GM18909 (cell line): ENCODE results near the gene MAMDC2.

Experiments
- ATAC-seq: cut with Tn5 transposase; IDR thresholded peaks from one replicate; pipeline ENCODE4 v1.9.1; 2021; ENCODE audit warnings: mild to moderate bottlenecking; ENCODE audit not compliant: unreplicated experiment, poor library complexity

The MAMDC2 gene

GRCh38 chr9:70043689-70044489 is at the start of gene MAMDC2:
Gene MAMDC2, plus strand, starts transcription at chr9:70043848. Its CDS starts 350 bp downstream, at chr9:70044198.
- ATAC-seq, result no peak

- ATAC-seq, result no peak
Measured at GRCh38 chr9:69995846-69996245, 47.8 kb upstream of the MAMDC2 start.

GRCh38 chr9:69996967-69997366 is 46.7 kb upstream of the MAMDC2 start:
- no peak for ATAC-seq

GRCh38 chr9:69997524-69997923 is 46.1 kb upstream of the MAMDC2 start:
- ATAC-seq, result no peak

- no peak for ATAC-seq
Measured at GRCh38 chr9:69999315-69999714, 44.3 kb upstream of the MAMDC2 start.

GRCh38 chr9:70000469-70000868 is 43.2 kb upstream of the MAMDC2 start:
- no peak for ATAC-seq

GRCh38 chr9:70003901-70004714 is 39.5 kb upstream of the MAMDC2 start:
- ATAC-seq, result no peak

GRCh38 chr9:70006306-70006705 is 37.3 kb upstream of the MAMDC2 start:
- no peak for ATAC-seq

- no peak for ATAC-seq
Measured at GRCh38 chr9:70007831-70008230, 35.8 kb upstream of the MAMDC2 start.

- no peak for ATAC-seq
Measured at GRCh38 chr9:70010015-70010414, 33.6 kb upstream of the MAMDC2 start.

- ATAC-seq, result no peak
Measured at GRCh38 chr9:70011366-70011765, 32.3 kb upstream of the MAMDC2 start.

GRCh38 chr9:70012569-70012968 is 31.1 kb upstream of the MAMDC2 start:
- no peak for ATAC-seq

- ATAC-seq, result no peak
Measured at GRCh38 chr9:70013598-70014196, 30.0 kb upstream of the MAMDC2 start.

- ATAC-seq, result no peak
Measured at GRCh38 chr9:70015099-70015498, 28.5 kb upstream of the MAMDC2 start.

GRCh38 chr9:70020217-70020616 is 23.4 kb upstream of the MAMDC2 start:
- ATAC-seq, result no peak

GRCh38 chr9:70020991-70021571 is 22.6 kb upstream of the MAMDC2 start:
- ATAC-seq, result no peak

GRCh38 chr9:70028287-70028686 is 15.4 kb upstream of the MAMDC2 start:
- ATAC-seq, result no peak

GRCh38 chr9:70030156-70030555 is 13.5 kb upstream of the MAMDC2 start:
- no peak for ATAC-seq

GRCh38 chr9:70031141-70031545 is 12.5 kb upstream of the MAMDC2 start:
- no peak for ATAC-seq

- no peak for ATAC-seq
Measured at GRCh38 chr9:70034271-70034711, 9.4 kb upstream of the MAMDC2 start.

- no peak for ATAC-seq
Measured at GRCh38 chr9:70035691-70036090, 8.0 kb upstream of the MAMDC2 start.
